Putamen (tissue), 1 donor: ENCODE results near the gene IARS2.
"Not testable (repeated sequence)": the region's sequence is repeated elsewhere in the genome, so short reads cannot be mapped to it uniquely, and the experiment has no call there.

Experiments
- DNase-seq: peaks from one replicate; pipeline ENCODE4 v3.0.0-alpha.2; 2016; ENCODE audit warnings: low spot score

Gene IARS2

GRCh38 chr1:220164517-220164916 lies 70.6 kb downstream of the IARS2 start:
- DNase-seq = no peak

GRCh38 chr1:220166853-220167252 lies 72.9 kb downstream of the IARS2 start:
- DNase-seq = no peak

GRCh38 chr1:220169887-220170286 lies 76.0 kb downstream of the IARS2 start:
- not testable (repeated sequence) for DNase-seq

- DNase-seq = no peak
Observed at GRCh38 chr1:220170836-220171526, 77.0 kb downstream of the IARS2 start.

GRCh38 chr1:220176540-220176939 lies 82.6 kb downstream of the IARS2 start:
- no peak for DNase-seq

GRCh38 chr1:220182111-220182510 lies 88.2 kb downstream of the IARS2 start:
- DNase-seq = no peak

- no peak for DNase-seq
Observed at GRCh38 chr1:220182656-220183055, 88.7 kb downstream of the IARS2 start.

GRCh38 chr1:220184506-220184905 lies 90.6 kb downstream of the IARS2 start:
- no peak for DNase-seq

GRCh38 chr1:220186752-220187151 lies 92.8 kb downstream of the IARS2 start:
- DNase-seq = no peak

- DNase-seq = no peak
Observed at GRCh38 chr1:220188538-220188937, 94.6 kb downstream of the IARS2 start.

- no peak for DNase-seq
Observed at GRCh38 chr1:220189750-220190347, 95.9 kb downstream of the IARS2 start.

GRCh38 chr1:220195701-220196100 lies 101.8 kb downstream of the IARS2 start:
- DNase-seq = no peak
